Ovary (tissue), 3 donors: ENCODE data around the gene HS3ST6.

Source experiments
- EP300 ChIP-seq: sonication (generic); formaldehyde crosslinking; IDR thresholded peaks from one replicate; pipeline ENCODE4 v1.6.1; 2017; ENCODE audit warnings: antibody characterized with exemption
- POLR2A ChIP-seq: fragments of 450-650 bp; IDR thresholded peaks from one replicate; pipeline ENCODE4 v1.6.1; 2017; ENCODE audit warnings: antibody characterized with exemption, mild to moderate bottlenecking, moderate library complexity
- TF ChIP-seq, protein P1 (sequence below), 3 donors: fragments of 450-650 bp in 2 of 3; fragments of 200-600 bp in 1 of 3; IDR thresholded peaks; one replicate each; pipeline versions ENCODE4 v1.5.1 to v1.8.0; 2016 to 2022; ENCODE audit warnings: antibody characterized with exemption in 3 of 3, mild to moderate bottlenecking in 1 of 3
- donor health status: DM: no; HTN: no; CAD: no.

GRCh38 chr16:1870365-1871082 is 47.7 kb downstream of the HS3ST6 start:
- TF ChIP-seq, protein P1, sequence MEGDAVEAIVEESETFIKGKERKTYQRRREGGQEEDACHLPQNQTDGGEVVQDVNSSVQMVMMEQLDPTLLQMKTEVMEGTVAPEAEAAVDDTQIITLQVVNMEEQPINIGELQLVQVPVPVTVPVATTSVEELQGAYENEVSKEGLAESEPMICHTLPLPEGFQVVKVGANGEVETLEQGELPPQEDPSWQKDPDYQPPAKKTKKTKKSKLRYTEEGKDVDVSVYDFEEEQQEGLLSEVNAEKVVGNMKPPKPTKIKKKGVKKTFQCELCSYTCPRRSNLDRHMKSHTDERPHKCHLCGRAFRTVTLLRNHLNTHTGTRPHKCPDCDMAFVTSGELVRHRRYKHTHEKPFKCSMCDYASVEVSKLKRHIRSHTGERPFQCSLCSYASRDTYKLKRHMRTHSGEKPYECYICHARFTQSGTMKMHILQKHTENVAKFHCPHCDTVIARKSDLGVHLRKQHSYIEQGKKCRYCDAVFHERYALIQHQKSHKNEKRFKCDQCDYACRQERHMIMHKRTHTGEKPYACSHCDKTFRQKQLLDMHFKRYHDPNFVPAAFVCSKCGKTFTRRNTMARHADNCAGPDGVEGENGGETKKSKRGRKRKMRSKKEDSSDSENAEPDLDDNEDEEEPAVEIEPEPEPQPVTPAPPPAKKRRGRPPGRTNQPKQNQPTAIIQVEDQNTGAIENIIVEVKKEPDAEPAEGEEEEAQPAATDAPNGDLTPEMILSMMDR (IDR thresholded peaks at IDR 0.05): no peak
- TF ChIP-seq POLR2A (no peak), EP300 (no peak)
